ENCODE measurements around the gene LDLRAD3. TPM values are rescaled to one million over a fixed set of nuclear protein-coding genes. Genes with fewer than 3 reads are reported as not detected.

Gene LDLRAD3
- total RNA-seq, 4 donors from 2014 or later, result 19.4 to 49.5 (median 31.0) TPM

DNA sequence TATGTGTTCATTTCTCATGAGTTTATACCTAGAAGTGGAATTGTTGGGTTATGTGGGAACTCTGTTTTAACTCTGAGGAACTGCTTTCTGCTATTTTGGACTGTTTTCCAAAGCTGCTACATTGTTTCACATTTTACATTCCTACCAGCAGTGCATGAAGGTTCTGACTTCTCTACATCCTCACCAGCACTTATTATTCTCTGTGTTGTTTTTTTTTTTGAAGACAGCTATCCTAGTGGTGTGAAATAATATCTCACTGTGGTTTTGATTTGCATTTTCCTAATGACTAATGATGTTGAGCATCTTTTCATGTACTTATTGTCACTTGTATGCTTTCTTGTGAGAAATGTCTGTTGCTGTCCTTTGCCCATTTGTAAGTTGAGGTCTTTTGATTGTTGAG lies 175.4 kb downstream of the LDLRAD3 start:
- H3K4me3 ChIP-seq, result no peak overlapping the region
- TF ChIP-seq, protein P1, sequence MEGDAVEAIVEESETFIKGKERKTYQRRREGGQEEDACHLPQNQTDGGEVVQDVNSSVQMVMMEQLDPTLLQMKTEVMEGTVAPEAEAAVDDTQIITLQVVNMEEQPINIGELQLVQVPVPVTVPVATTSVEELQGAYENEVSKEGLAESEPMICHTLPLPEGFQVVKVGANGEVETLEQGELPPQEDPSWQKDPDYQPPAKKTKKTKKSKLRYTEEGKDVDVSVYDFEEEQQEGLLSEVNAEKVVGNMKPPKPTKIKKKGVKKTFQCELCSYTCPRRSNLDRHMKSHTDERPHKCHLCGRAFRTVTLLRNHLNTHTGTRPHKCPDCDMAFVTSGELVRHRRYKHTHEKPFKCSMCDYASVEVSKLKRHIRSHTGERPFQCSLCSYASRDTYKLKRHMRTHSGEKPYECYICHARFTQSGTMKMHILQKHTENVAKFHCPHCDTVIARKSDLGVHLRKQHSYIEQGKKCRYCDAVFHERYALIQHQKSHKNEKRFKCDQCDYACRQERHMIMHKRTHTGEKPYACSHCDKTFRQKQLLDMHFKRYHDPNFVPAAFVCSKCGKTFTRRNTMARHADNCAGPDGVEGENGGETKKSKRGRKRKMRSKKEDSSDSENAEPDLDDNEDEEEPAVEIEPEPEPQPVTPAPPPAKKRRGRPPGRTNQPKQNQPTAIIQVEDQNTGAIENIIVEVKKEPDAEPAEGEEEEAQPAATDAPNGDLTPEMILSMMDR (IDR thresholded peaks at IDR 0.05), result no peak
- TF ChIP-seq EP300 (IDR thresholded peaks at IDR 0.05), result no peak
- TF ChIP-seq POLR2A (IDR thresholded peaks at IDR 0.05), result no peak
- H3K9me3 ChIP-seq, result peaks cover 0 to 4% (median 0%) of the 10 kb centered on the region in 4 donors
- peaks cover 0 to 15% (median 3%) of the 10 kb centered on the region in 4 donors for H3K4me1 ChIP-seq
- H3K36me3 ChIP-seq, result peaks cover 0 to 14% (median 0%) of the 10 kb centered on the region in 3 donors
- no peak overlapping the region for H3K27ac ChIP-seq
- DNase-seq (ENCODE audit: low spot score in 2 of 2), result no peak
- no peaks in the 10 kb centered on the region for H3K27me3 ChIP-seq

DNA sequence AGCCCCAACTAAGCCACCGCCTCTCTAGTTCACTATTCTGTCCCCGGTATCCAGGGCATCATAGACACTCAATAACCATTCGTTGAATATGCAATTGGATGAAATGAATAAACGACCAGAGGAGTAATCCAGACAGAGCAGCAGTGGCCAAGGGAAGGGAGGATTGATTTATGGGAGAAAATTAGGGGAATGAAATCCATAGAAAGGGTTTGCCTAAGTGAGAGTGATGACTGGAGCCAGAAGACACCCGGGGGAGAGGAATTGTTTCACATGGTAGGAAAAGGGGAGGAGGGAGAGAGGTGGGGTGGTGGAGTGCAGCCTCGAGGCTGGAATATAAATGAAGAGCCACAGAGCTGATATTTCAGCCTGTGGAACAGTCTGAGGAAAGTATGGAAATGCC lies 177.2 kb downstream of the LDLRAD3 start:
- Histone ChIP-seq H3K4me3 (no peak overlapping the region), H3K4me1 (peaks cover 0 to 15% (median 3%) of the 10 kb centered on the region in 4 donors), H3K36me3 (no peaks in the 10 kb centered on the region), H3K27me3 (no peaks in the 10 kb centered on the region), H3K27ac (no peak overlapping the region), H3K9me3 (no peaks in the 10 kb centered on the region)
- DNase-seq (ENCODE audit: low spot score in 2 of 2), result no peak
- TF ChIP-seq POLR2A (IDR thresholded peaks at IDR 0.05) (no peak), EP300 (IDR thresholded peaks at IDR 0.05) (no peak)
- TF ChIP-seq, protein P1 (IDR thresholded peaks at IDR 0.05), result no peak
- WGBS, 2 donors, result 68 to 71% methylated on average over 6 of the region's 6 CpGs

DNA sequence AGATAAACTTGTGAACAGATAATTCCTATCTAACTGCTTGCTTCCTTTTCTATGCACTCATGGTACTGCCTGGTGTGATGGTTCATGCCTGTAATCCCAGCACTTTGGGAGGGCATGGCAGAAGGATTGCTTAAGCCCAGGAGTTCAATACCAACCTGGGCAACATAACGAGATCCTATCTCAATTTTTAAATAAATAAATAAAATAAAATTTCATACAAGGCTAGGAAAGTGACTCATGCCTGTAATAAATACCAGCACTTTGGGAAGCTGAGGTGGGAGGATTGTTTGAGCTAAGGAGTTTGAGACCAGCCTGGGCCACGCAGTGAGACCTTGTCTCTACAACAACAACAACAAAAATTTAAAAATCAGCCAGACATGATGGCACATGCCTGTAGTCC lies 178.8 kb downstream of the LDLRAD3 start:
- H3K4me1 ChIP-seq, result peaks cover 0 to 21% (median 3%) of the 10 kb centered on the region in 4 donors
- WGBS, 2 donors, result 84 to 91% methylated on average over 2 of the region's 2 CpGs
- H3K27me3 ChIP-seq, result no peaks in the 10 kb centered on the region
- H3K27ac ChIP-seq, result no peak overlapping the region
- DNase-seq (ENCODE audit: low spot score in 2 of 2), result no peak
- no peaks in the 10 kb centered on the region for H3K36me3 ChIP-seq
- no peak overlapping the region for H3K4me3 ChIP-seq
- TF ChIP-seq POLR2A (IDR thresholded peaks at IDR 0.05), result no peak
- TF ChIP-seq, protein P1 (IDR thresholded peaks at IDR 0.05), result no peak
- no peak for TF ChIP-seq EP300 (IDR thresholded peaks at IDR 0.05)
- H3K9me3 ChIP-seq, result no peaks in the 10 kb centered on the region

- H3K36me3 ChIP-seq, result no peaks in the 10 kb centered on the region
- no peak overlapping the region for H3K27ac ChIP-seq
- 53 to 55% methylated on average over 12 of the region's 12 CpGs for WGBS, 2 donors
- peaks cover 0 to 21% (median 3%) of the 10 kb centered on the region in 4 donors for H3K4me1 ChIP-seq
- no peaks in the 10 kb centered on the region for H3K27me3 ChIP-seq
- H3K9me3 ChIP-seq, result no peaks in the 10 kb centered on the region
- TF ChIP-seq, protein P1 (IDR thresholded peaks at IDR 0.05), result no peak
- TF ChIP-seq EP300 (IDR thresholded peaks at IDR 0.05) (no peak), POLR2A (IDR thresholded peaks at IDR 0.05) (no peak)
- no peak for DNase-seq (ENCODE audit: low spot score in 2 of 2)
- H3K4me3 ChIP-seq, result no peak overlapping the region
Observed at GRCh38 chr11:36123336-36124101, 179.7 kb downstream of the LDLRAD3 start.

DNA sequence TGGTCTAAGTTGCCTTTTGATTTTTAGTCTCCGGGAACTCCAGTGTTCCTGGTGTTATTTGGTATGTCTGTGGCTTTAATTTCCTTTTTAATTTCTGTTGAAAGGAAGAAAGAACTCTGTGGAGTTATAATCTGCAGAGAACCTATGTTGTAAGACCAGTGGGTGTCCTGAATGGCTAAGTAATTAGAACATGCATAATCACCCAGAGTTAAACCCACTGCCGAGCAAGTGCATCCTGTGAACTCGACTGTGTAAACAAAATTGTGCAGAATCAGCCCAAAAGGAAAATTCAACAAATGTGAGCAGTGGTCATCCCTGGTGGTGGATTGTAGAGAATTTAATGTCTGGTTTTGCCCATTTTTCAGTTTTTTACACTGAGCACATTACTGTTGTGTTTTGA lies 182.8 kb downstream of the LDLRAD3 start:
- Histone ChIP-seq H3K27me3 (no peaks in the 10 kb centered on the region), H3K4me3 (no peak overlapping the region), H3K36me3 (no peaks in the 10 kb centered on the region), H3K9me3 (no peaks in the 10 kb centered on the region), H3K27ac (no peak overlapping the region), H3K4me1 (peaks cover 0 to 29% (median 3%) of the 10 kb centered on the region in 4 donors)
- TF ChIP-seq POLR2A (IDR thresholded peaks at IDR 0.05) (no peak), EP300 (IDR thresholded peaks at IDR 0.05) (no peak)
- TF ChIP-seq, protein P1 (IDR thresholded peaks at IDR 0.05), result no peak
- DNase-seq (ENCODE audit: low spot score in 2 of 2), result no peak
- 30 to 43% methylated on average over 3 of the region's 3 CpGs for WGBS, 2 donors
